IMR-90 (cell line): ENCODE measurements around the gene RPS6KA2. TPM values are rescaled to one million over a fixed set of nuclear protein-coding genes. Genes with fewer than 3 reads are reported as not detected.

ENCODE experiments used
- ATAC-seq: fragments of 200-7000 bp; cut with Tn5 transposase; 2 replicates; pipeline ENCODE4 v1.9.1; 2020; ENCODE audit warnings: low read depth, mild to moderate bottlenecking, moderate library complexity
- BruUV-seq: library from RNA; stranded (reverse); fragments of 400-500 nt; replicated peaks from 2 replicates; lab custom pipeline; 2021; lab: Mats Ljungman, UMichigan
- CTCF ChIA-PET: fragments of 300-600 bp; formaldehyde crosslinking; extraction: SDS; loops from one replicate; lab custom pipeline; 2021; ENCODE audit warnings: antibody characterized with exemption; lab: Yijun Ruan, JAX
- POLR2A ChIA-PET: fragments of 300-600 bp; sonication (Branson Sonifier 250); formaldehyde crosslinking; loops from one replicate; lab custom pipeline; 2022; ENCODE audit warnings: antibody characterized with exemption; ENCODE audit not compliant: unreplicated experiment; lab: Charles Lee
- DNase-seq: peaks from one replicate; pipeline ENCODE4 v3.0.0; 2013
- H2AFZ ChIP-seq: replicated peaks from 2 replicates; pipeline ENCODE3; 2013; ENCODE audit warnings: low read length, mild to moderate bottlenecking; ENCODE audit not compliant: poor library complexity
- H2AK5ac ChIP-seq: 2 replicates; pipeline ENCODE4 v1.6.1; 2013; ENCODE audit warnings: low read depth, low read length, inconsistent platforms
- H2AK9ac ChIP-seq: replicated peaks from 2 replicates; pipeline ENCODE3; 2013; ENCODE audit warnings: mild to moderate bottlenecking, low read depth, low read length, moderate library complexity; ENCODE audit not compliant: poor library complexity
- H2BK120ac ChIP-seq: 2 replicates; pipeline ENCODE4 v1.6.1; 2013; ENCODE audit warnings: low read depth, low read length, inconsistent platforms
- H2BK15ac ChIP-seq: 3 replicates; pipeline ENCODE4 v1.6.1; 2013; ENCODE audit warnings: low read depth, low read length, inconsistent platforms
- H2BK20ac ChIP-seq: 2 replicates; pipeline ENCODE4 v1.6.1; 2013; ENCODE audit warnings: low read depth, mild to moderate bottlenecking, inconsistent platforms, low read length, moderate library complexity
- H2BK5ac ChIP-seq: 2 replicates; pipeline ENCODE4 v1.6.1; 2013; ENCODE audit warnings: mild to moderate bottlenecking, low read depth, low read length, inconsistent platforms; ENCODE audit not compliant: poor library complexity, severe bottlenecking
- H3K14ac ChIP-seq: replicated peaks from 2 replicates; pipeline ENCODE4 v1.6.1; 2013; ENCODE audit warnings: low read depth, low read length, inconsistent platforms
- H3K18ac ChIP-seq: 2 replicates; pipeline ENCODE4 v1.6.1; 2013; ENCODE audit warnings: low read depth, low read length, control low read depth
- H3K23ac ChIP-seq: 2 replicates; pipeline ENCODE4 v1.6.1; 2013; ENCODE audit warnings: low read depth, low read length, inconsistent platforms
- H3K27ac ChIP-seq: 2 replicates; pipeline ENCODE4 v1.5.1; 2013; ENCODE audit warnings: mild to moderate bottlenecking, control low read depth, low read length; ENCODE audit not compliant: insufficient read depth
- H3K27me3 ChIP-seq: 2 replicates; pipeline ENCODE4 v1.6.1; 2013; ENCODE audit warnings: low read length; ENCODE audit not compliant: control insufficient read depth, insufficient read depth
- H3K36me3 ChIP-seq: 2 replicates; pipeline ENCODE4 v1.6.1; 2013; ENCODE audit warnings: low read length, mixed read lengths; ENCODE audit not compliant: control insufficient read depth, insufficient read depth
- H3K4ac ChIP-seq: 2 replicates; pipeline ENCODE4 v1.6.1; 2013; ENCODE audit warnings: low read depth, low read length, inconsistent platforms
- H3K4me1 ChIP-seq: 2 replicates; pipeline ENCODE4 v1.6.1; 2013; ENCODE audit warnings: low read length, mixed read lengths; ENCODE audit not compliant: control insufficient read depth, insufficient read depth
- H3K4me2 ChIP-seq: 2 replicates; pipeline ENCODE4 v1.6.1; 2013; ENCODE audit warnings: low read depth, mild to moderate bottlenecking, control low read depth, low read length, moderate library complexity
- H3K4me3 ChIP-seq: 2 replicates; pipeline ENCODE4 v1.5.1; 2013; ENCODE audit warnings: low read depth, mild to moderate bottlenecking, control low read depth, low read length, moderate library complexity; ENCODE audit not compliant: insufficient read depth
- H3K56ac ChIP-seq: 2 replicates; pipeline ENCODE4 v1.6.1; 2013; ENCODE audit warnings: low read length, inconsistent platforms; ENCODE audit not compliant: insufficient read depth; ENCODE audit errors: extremely low read depth
- H3K79me1 ChIP-seq, 2 experiments: 2 replicates each; pipeline ENCODE4 v1.6.1; 2013; ENCODE audit warnings: low read length in 2 of 2, inconsistent platforms in 1 of 2, low read depth in 1 of 2
- H3K9ac ChIP-seq: 2 replicates; pipeline ENCODE4 v1.6.1; 2013; ENCODE audit warnings: low read depth, low read length, control low read depth
- H3K9me1 ChIP-seq: 2 replicates; pipeline ENCODE4 v1.6.1; 2013; ENCODE audit warnings: low read length, inconsistent platforms; ENCODE audit not compliant: insufficient read depth
- H3K9me3 ChIP-seq: 2 replicates; pipeline ENCODE4 v1.6.1; 2013; ENCODE audit warnings: low read length; ENCODE audit not compliant: control insufficient read depth, insufficient read depth
- H4K20me1 ChIP-seq: 2 replicates; pipeline ENCODE4 v1.6.1; 2013; ENCODE audit warnings: low read length, inconsistent platforms; ENCODE audit not compliant: insufficient read depth
- H4K5ac ChIP-seq: 2 replicates; pipeline ENCODE4 v1.6.1; 2013; ENCODE audit warnings: mild to moderate bottlenecking, low read depth, low read length, control low read depth
- H4K8ac ChIP-seq, 2 experiments: 2 replicates each; pipeline ENCODE4 v1.6.1; 2013; ENCODE audit warnings: low read depth in 2 of 2, low read length in 2 of 2, control low read depth in 1 of 2, inconsistent platforms in 1 of 2
- H4K91ac ChIP-seq: 2 replicates; pipeline ENCODE4 v1.6.1; 2013; ENCODE audit warnings: low read depth, low read length, inconsistent platforms; ENCODE audit not compliant: insufficient read depth
- CEBPB ChIP-seq: IDR thresholded peaks from 2 replicates; pipeline ENCODE4 v1.6.1; 2012; ENCODE audit warnings: low read depth, low read length, improper control_type of control experiment
- FOS ChIP-seq: fragments of 150-350 bp; IDR thresholded peaks from 2 replicates; pipeline ENCODE4 v1.6.1; 2016; ENCODE audit warnings: low read depth, low read length
- WGBS, 2 experiments: methylation state at CpG; one replicate each; pipeline versions ENCODE4 v1.1.5 to v1.1.7; 2013; ENCODE audit warnings: missing lambda C conversion rate in 2 of 2; ENCODE audit not compliant: insufficient read length in 1 of 2; ENCODE audit errors: extremely low coverage in 2 of 2; 5-methylcytosine and 5-hydroxymethylcytosine counted together
- dilution Hi-C: fragments of 300-500 bp; cut with HindIII; formaldehyde crosslinking; loops from one replicate; pipeline ENCODE4 v1.14.3; 2018; ENCODE audit warnings: low sequenced_read_pairs; ENCODE audit not compliant: unreplicated experiment
- in situ Hi-C: fragments of 300-500 bp; cut with MboI; formaldehyde crosslinking; loops from 3 replicates; pipeline ENCODE4 v1.14.3; 2019; ENCODE audit warnings: low sequenced_read_pairs, inconsistent platforms, mixed read lengths
- intact Hi-C: fragments of 100-400 bp; cut with micrococcal nuclease; formaldehyde crosslinking; loops from 2 replicates; pipeline ENCODE4 v1.10.0; 2022
- microRNA-seq, 2 experiments: library from miRNA; stranded (forward) in 1 of 2; unstranded in 1 of 2; fragments of 10-50 nt in 1 of 2; fragments of <30 nt in 1 of 2; gene quantifications in 1 of 2; microRNA quantifications in 1 of 2; one replicate each; pipeline versions ENCODE3 to v1.1.0; 2013 to 2020; ENCODE audit not compliant: insufficient read depth in 1 of 2, insufficient read length in 1 of 2, unreplicated experiment in 1 of 2
- polyA plus RNA-seq, 3 experiments: library from polyadenylated mRNA; depleted of rRNA; stranded (reverse); fragments of >200 nt; gene quantifications; 2 replicates each; pipeline ENCODE4 v1.2.3, GENCODE V29; 2012; ENCODE audit warnings: low replicate concordance in 1 of 3
- small RNA-seq, 5 experiments: library from RNA; depleted of rRNA; stranded (forward); fragments of <200 nt; gene quantifications; one replicate each; pipeline ENCODE3, GENCODE V24; 2012
- total RNA-seq: library from RNA; depleted of rRNA; stranded (reverse); fragments of >200 nt; gene quantifications from 2 replicates; pipeline ENCODE4 v1.2.3, GENCODE V29; 2012; rRNA removed
- TF ChIP-seq, protein P1 (sequence below): fragments of 150-350 bp; IDR thresholded peaks from 2 replicates; pipeline ENCODE4 v1.6.1; 2016; ENCODE audit warnings: low read depth, mild to moderate bottlenecking, low read length, moderate library complexity, borderline replicate concordance

Gene RPS6KA2
- total and polyA plus RNA-seq, 2 of the 4 experiments (the other 2 are of a cell fraction) = 26.9 to 31.3 TPM

GRCh38 chr6:166360243-166361076, 266.6 kb downstream of the RPS6KA2 start:
- H4K8ac ChIP-seq = no peak overlapping the region
- no peak overlapping the region for H3K14ac ChIP-seq
- H3K4ac ChIP-seq = no peak overlapping the region
- POLR2A ChIA-PET = no interaction called here
- 0 out of 2 replicates have a peak, but pooled peaks cover 1% of the 10 kb centered on the region for H3K36me3 ChIP-seq
- no peak overlapping the region for H2AFZ ChIP-seq
- no peak overlapping the region for H3K4me3 ChIP-seq
- intact Hi-C loops (no loop called here), in situ Hi-C loops (no loop called here), dilution Hi-C loops (no loop called here)
- no peak overlapping the region for H2BK20ac ChIP-seq
- no peak overlapping the region for H3K9ac ChIP-seq
- H3K9me1 ChIP-seq = 0 out of 2 replicates have a peak, but pooled peaks cover 4% of the 10 kb centered on the region
- no peak overlapping the region for H3K18ac ChIP-seq
- H3K27ac ChIP-seq = no peak overlapping the region
- no peaks in the 10 kb centered on the region for H4K20me1 ChIP-seq
- no peaks in the 10 kb centered on the region for H3K9me3 ChIP-seq
- BruUV-seq = no TSS peak
- no peak overlapping the region for H3K56ac ChIP-seq
- H4K91ac ChIP-seq = no peak overlapping the region
- H2BK15ac ChIP-seq = no peak overlapping the region
- ATAC-seq (0 out of 2 replicates have a peak, but pooled peaks have one; percentile 11), DNase-seq (peak; percentile 39)
- no peak overlapping the region for H2AK9ac ChIP-seq
- H3K27me3 ChIP-seq = peaks cover 5% of the 10 kb centered on the region; the same call in 1 of the 2 replicates
- H2BK5ac ChIP-seq = no peak overlapping the region
- H3K4me2 ChIP-seq = no peak overlapping the region
- H3K4me1 ChIP-seq = peaks cover 7% of the 10 kb centered on the region
- 83% methylated on average over 2 of the region's 8 CpGs; no CpG with 5 or more reads in 1 of the 2 experiments for WGBS, 2 experiments
- CTCF ChIA-PET = no interaction called here
- H2BK120ac ChIP-seq = no peak overlapping the region
- H2AK5ac ChIP-seq = no peak overlapping the region
- no peak overlapping the region for H4K5ac ChIP-seq
- TF ChIP-seq CEBPB (no peak), FOS (0 out of 2 replicates have a peak, but pooled peaks have one; percentile 19)
- TF ChIP-seq, protein P1, sequence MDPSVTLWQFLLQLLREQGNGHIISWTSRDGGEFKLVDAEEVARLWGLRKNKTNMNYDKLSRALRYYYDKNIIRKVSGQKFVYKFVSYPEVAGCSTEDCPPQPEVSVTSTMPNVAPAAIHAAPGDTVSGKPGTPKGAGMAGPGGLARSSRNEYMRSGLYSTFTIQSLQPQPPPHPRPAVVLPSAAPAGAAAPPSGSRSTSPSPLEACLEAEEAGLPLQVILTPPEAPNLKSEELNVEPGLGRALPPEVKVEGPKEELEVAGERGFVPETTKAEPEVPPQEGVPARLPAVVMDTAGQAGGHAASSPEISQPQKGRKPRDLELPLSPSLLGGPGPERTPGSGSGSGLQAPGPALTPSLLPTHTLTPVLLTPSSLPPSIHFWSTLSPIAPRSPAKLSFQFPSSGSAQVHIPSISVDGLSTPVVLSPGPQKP = no peak
- no peak overlapping the region for H3K23ac ChIP-seq
- no peaks in the 10 kb centered on the region for H3K79me1 ChIP-seq

Small RNA genes within 50 kb of the gene (microRNA-seq; reads per million reads assigned to microRNA genes)
- 0 to 1.5 reads per million in 2 experiments for gene MIR1913

Small RNA genes within 50 kb of the gene (small RNA-seq; reads per million reads assigned to genes)
- 0 to 0.42 (median 0) reads per million in 5 experiments for gene MIR1913

Other genes starting within 250 kb of the RPS6KA2 start
- gene MPC1, start 244.3 kb downstream of the RPS6KA2 start, total RNA-seq = 10.9 and 16.1 TPM in 2 replicates
- gene MPC1, start 244.3 kb downstream of the RPS6KA2 start, polyA plus RNA-seq (2012; rRNA removed) = 11.8 and 12.0 TPM in 2 replicates
- gene RAMACL, start 40.6 kb downstream of the RPS6KA2 start, total RNA-seq = 0.90 and 1.1 TPM in 2 replicates
- gene RAMACL, start 40.6 kb downstream of the RPS6KA2 start, polyA plus RNA-seq (2012; rRNA removed) = 0.17 and 0.46 TPM in 2 replicates